Kidney glomerular epithelial cell (primary cell): ENCODE data around the gene DCLK2.

Experiments
- DNase-seq: peaks from one replicate; lab custom pipeline; 2025; lab: John Stamatoyannopoulos, UW

DCLK2 gene

GRCh38 chr4:150070464-150071170 is 7.6 kb upstream of the DCLK2 start:
- DNase-seq, result no peak

DNA sequence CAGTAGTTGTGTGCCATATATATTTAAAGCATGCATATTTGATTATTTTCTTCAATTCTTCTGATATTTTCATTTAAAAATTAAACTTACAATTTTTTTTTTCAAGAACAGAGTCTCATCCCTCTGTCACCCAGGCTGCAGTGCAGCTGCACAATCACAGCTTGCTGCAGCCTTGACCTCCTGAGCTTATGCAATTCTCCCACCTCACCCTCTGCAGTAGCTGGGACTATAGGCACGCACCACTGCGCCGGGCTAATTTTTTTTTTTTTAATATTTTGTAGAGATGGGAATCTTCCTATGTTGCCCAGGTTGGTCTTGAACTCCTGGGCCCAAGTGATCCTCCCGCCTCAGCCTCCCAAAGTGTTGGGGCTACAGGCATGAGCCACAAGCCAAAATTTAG is 5.8 kb upstream of the DCLK2 start:
- DNase-seq, result no peak

DNA sequence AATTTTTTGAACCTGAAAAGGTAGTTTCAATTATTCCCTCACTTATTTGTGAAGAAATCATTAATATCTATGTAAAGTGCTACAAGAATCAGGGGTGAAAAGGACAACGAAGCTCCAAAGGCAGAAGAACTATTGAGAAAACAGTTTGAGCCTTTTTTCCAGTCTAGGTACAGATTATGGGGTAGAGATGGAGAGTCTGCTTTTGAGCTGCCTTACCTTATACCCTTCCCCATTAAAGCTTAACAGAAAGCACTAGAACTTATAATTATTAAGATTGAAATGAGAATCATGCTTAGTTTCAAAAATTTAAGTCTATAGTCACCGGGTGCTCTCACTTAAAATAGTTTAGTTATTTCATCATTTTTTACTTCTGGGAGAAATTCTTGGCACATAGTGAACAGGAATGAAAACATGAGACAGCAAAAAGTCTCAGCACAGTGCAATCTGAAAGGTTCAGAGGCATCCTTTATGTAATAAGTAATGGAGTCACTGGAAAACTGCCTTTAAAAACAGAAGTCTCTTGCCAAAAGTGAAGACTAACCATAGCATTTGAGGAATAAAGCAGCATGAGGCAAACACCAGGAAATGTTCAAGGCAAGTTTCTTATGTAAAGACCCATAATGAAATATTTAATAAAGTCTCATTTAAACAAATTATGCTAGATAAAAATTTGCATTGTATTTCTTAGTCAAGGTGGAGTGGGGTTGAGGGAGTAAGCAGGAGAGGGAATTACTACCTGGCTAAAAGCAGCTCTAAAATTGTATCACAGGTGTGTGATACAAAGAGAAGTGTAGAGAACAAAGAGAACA is 5.1 kb upstream of the DCLK2 start:
- peak; percentile 92 for DNase-seq

- no peak for DNase-seq
Observed at GRCh38 chr4:150074064-150074463, 4.2 kb upstream of the DCLK2 start.

GRCh38 chr4:150078579-150079080 is 385 bp downstream of the DCLK2 start:
- no peak for DNase-seq

GRCh38 chr4:150079081-150079581 is 886 bp downstream of the DCLK2 start:
- peak; percentile 13 for DNase-seq

DNA sequence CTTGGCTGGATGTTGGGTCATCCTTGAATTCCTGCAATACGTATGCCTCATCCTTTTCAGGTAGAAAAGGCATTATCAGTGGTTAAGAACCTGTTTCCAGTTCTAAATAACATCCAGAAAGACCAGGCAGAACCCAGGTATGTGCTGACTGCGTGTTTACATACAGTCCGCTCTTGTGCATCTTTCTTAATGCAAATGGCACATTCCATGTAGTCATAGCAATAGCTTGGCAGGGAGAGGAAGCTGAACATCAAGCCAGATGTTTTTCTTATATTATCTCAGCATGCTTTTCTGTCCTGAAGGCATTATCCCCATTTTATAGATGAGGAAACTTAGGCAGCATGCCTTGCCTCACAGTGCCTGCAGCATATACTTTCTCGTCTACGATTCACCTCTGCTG is 2.1 kb downstream of the DCLK2 start:
- no peak for DNase-seq

GRCh38 chr4:150080875-150081274 is 2.6 kb downstream of the DCLK2 start:
- DNase-seq, result peak; percentile 3

GRCh38 chr4:150082241-150082640 is 4.0 kb downstream of the DCLK2 start:
- no peak for DNase-seq

GRCh38 chr4:150087006-150087405 is 8.8 kb downstream of the DCLK2 start:
- DNase-seq, result no peak

GRCh38 chr4:150089732-150090131 is 11.5 kb downstream of the DCLK2 start:
- DNase-seq, result no peak

DNA sequence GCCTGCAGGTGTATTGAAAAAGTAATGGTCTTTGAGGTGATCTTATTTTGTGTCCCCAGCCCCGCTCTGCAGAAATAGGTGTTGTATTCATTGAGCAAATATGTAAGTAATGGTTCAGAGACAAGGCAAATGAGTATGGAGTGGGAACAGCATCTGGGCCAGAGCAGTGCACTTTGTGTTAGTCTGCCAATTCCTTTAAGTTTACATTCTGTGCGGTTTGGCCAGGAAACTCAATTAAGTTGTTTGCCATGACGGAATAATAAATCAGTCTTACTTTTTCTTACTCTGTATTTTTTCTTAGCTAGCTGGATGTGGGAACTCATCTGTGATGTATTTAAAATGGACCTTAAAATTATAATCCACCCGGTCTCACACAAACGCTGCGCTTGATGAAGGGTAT is 12.6 kb downstream of the DCLK2 start:
- no peak for DNase-seq

DNA sequence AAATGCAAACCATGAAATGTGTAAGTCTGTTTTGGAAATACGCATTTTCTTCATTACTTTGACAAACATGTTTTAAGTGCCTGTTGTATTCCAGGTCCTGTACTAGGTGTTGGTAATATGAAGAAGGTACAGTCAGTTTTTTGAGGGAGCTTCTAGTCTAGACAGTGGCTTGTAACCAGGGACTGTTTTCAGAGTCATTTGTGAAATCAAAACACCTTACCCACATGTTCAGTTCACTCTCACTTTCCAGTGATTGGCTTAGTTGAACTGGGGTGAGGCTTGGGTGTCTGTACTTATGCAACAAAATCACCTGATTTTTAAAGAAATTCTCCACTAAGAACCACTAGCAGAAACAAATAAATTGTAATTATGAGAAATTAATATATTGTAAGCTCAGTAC is 16.4 kb downstream of the DCLK2 start:
- DNase-seq, result no peak

DNA sequence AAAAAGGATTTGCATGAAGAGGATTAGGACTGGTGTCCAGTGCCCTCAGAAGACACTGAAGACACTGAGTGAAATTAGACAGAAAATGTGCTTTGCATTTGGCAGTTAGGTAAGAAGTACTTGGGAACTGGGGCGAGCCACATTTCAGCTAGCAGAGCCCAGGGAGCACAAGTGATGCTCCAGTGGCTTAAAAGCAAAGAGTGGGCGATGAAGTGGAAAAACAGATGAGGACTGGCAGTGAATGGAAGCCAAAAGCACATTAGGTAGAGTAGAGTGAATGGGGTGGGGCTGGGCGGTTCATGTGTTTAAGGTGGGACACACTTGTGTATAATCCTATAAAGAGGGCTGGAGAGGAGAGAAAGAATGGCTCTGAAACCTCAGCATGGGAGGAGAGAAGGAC is 18.4 kb downstream of the DCLK2 start:
- no peak for DNase-seq

GRCh38 chr4:150098214-150098613 is 20.0 kb downstream of the DCLK2 start:
- DNase-seq, result no peak

DNA sequence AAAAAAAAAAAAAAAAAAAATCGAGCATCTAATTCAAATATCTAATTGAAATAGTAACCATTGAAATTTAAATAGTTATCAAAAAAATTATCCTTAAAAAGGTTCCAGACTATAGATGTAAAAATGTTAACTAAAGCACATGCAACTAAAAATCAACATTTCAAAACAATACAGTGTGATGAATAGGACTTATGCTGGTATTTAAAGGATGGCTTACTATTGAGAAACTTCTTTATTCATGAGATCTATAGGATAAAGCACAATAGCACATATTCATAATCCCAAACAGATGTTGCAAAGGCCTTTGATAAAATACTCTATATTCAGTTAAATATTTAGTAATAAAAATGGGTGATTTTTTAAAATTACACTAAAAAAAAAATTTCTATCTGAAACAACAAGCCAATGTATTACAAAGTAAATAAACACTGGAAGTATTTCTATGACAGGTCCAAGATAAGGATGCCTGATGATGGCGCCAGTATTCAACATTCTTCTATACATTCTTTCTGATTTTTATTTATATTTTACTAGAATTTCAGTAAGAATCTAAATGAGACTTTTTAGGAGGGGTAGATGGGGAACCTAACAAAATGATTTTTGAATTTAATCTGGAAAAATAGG is 26.3 kb downstream of the DCLK2 start:
- no peak for DNase-seq

DNA sequence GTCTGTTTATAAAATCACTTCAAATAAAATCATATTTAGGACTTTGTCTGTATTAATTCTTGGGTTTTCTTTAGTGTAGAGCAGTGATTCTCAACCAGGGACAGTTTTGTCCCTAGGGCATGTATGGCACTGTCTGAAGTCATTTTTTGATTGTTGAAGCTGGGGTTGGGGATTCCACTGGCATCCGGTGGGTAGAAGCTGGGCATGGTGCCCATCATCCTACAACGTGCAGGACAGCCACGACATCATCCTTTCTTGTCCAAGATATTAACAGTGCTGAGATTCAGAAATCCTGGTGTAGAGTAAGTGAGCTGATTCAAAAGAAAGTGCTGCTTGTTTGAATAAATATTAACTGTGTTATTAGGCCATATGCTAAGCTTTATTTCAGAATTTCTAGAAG is 28.6 kb downstream of the DCLK2 start:
- peak; percentile 8 for DNase-seq

GRCh38 chr4:150108691-150109090 is 30.4 kb downstream of the DCLK2 start:
- DNase-seq, result no peak

- no peak for DNase-seq
Observed at GRCh38 chr4:150114641-150115040, 36.4 kb downstream of the DCLK2 start.

DNA sequence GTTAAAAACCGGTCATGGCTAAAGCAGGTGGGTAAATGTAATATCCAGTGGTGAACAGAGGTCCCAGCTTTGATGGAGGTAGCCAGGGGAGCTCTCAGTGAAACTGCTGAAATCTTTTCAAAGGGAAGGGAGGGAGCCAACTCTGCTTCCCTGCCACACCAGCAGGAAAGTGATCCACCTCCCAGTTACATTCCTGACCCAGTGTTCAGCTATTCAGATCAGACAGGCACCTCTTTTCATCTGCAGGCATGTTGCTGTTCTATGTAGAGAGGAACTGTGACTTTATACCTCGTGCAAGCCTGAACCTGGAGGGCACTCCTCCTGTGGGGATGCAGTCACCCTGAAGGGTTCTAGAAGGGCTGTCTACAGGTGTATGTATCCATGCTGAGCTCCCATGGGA is 37.6 kb downstream of the DCLK2 start:
- no peak for DNase-seq

GRCh38 chr4:150116506-150116905 is 38.3 kb downstream of the DCLK2 start:
- DNase-seq, result no peak

DNA sequence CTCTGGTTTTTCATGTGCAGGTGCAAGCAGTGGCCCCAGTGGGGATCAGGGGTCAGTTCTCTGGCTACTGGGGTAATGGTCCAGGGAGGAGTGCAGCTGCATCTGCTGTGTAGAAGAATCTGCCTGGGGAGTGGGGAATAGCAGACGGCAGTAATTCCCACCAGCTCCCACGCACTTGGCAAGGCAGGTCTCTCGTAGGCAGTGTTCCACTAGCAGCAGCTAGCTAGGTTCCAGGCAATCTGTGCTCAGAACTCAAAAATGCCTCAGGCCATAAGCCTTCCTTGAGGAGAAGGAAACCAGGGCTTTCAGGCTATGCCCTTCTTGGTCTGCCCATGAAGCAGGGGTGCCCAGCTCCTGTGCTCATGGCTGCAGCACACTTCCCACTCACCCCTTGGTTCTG is 38.8 kb downstream of the DCLK2 start:
- no peak for DNase-seq

DNA sequence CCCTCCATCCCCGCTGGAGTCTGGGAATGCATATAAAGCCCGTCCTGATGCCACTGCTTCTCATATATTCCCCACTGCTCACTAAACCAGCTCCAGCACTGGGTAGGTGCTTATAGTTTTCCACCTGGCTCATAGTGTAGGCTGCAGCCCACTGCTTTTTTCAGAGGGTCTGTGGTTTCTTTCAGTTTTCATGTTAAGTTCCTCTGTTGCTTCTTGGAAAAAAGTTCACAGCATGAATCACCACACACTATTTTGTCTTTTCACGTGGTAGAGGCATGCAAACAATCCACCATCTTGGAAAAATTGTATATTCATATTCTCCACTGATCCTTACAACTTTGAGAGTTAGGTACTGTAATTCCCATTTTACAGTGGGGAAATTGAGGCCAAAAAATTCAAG is 39.4 kb downstream of the DCLK2 start:
- DNase-seq, result no peak
